Measurements from ENCODE around the gene HERPUD1. TPM values are rescaled to one million over a fixed set of nuclear protein-coding genes. Genes with fewer than 3 reads are reported as not detected.
"Not testable (repeated sequence)": the region's sequence is repeated elsewhere in the genome, so short reads cannot be mapped to it uniquely, and the experiment has no call there.

HERPUD1 gene
- total RNA-seq, 2 experiments from 2014 or later, result 118 to 120 TPM

DNA sequence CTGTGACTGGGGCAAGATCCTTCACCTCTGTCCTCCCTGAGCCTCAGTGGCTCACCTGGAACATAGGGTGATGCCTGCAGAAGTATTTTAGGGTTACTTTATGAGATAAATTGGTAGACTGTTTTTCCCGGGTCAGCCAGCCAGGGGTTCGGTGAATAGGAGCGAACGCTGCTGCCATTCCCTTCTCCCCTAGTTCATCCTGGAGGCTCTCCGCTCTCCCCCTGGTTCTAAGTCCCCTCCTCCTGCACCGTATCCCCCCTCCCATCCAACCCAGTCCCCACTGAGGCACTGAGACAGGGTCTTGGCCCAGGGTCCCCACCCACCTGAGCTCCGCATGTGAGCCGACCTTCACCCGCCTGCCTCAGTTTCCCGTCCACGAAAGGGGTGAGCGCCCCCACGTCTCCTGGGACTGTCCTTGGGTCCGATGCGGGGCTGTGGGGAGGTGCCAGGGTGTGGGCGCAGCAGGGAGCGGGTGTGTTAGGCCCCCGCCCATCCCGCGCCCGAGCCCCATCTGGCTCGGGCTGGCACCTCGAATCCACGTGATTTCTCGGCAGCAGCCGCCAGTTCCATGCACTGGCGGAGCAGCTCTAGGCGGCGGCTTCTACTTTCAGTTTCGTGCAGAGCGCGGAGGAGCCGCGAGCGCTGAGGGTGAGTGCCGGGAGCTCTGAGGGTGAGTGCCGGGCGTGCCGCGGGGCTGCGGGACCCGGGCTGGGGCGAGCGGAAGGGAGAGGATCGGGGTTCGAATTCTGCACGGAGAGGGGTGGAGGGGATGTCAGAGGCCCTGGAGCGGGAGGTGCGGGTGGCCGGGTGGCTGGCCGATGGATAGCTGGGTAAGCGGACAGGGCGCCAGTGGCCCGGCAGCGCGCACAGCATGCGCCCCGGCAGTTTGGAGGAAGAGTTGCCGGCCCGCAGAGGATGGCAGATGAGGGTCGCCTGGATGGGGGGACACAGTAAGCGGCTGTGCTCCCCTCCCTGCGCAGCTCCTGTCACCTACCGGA lies 57.3 kb downstream of the HERPUD1 start, which contains the start of gene NLRC5:
Gene NLRC5, plus strand, starts transcription at position 610 of the 998 bp plus-strand sequence. CDS start 31,156 bp downstream, outside the sequence.
- peaks cover 49% of the 10 kb centered on the region for H3K36me3 Mint-ChIP-seq (ENCODE audit: low read depth)
- H3K4me3 Mint-ChIP-seq, result peak within 1 kb of the TSS; percentile 99

DNA sequence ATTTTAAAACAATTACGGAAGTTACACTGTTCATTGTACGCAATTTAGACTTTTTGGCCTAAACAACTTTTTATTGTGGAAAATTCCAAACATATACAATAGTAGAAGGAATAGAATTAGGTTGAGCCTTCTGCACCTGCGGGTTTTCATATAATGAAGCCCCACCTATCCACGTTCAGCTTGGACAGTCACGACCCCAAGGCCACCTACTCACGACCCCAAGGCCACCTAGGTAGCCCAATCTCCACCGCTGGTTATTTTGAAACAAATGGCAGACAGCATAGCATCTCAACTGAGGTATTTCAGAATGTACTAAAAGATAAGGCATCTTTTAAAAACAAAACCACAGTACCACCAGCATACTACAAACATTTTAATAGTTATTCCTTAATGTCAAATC lies 58.0 kb downstream of the HERPUD1 start:
- CTCF ChIA-PET, result interaction anchor here (0.5 to 4.6 kb wide), 4 partner anchors 18 to 52 kb away, joined by 4 to 32 read pairs (median 8); no protein-coding TSS in a partner anchor
- no peaks in the 10 kb centered on the region for H3K27me3 Mint-ChIP-seq (ENCODE audit: low read depth)
- no peaks in the 10 kb centered on the region for H3K9me3 Mint-ChIP-seq
- no peak for DNase-seq
- intact Hi-C loops (cut with micrococcal nuclease), result loop anchor here (1.0 to 5.0 kb wide), 9 partner anchors 24 to 547 kb away; partner anchors contain the start of genes CCDC102A, HERPUD1, PSME3IP1 and RSPRY1
- peaks cover 43% of the 10 kb centered on the region for H3K36me3 Mint-ChIP-seq (ENCODE audit: low read depth)
- H3K4me1 Mint-ChIP-seq (ENCODE audit: low read depth), result peaks cover 73% of the 10 kb centered on the region
- H3K4me3 Mint-ChIP-seq, result peak overlapping the region; percentile 99
- peak overlapping the region; percentile 100 for H3K27ac Mint-ChIP-seq

More for the DNA sequence above, 57.3 kb downstream of the HERPUD1 start, which contains the start of gene NLRC5:
- DNase-seq, result peak; percentile 95
- intact Hi-C loops (cut with micrococcal nuclease), result loop anchor here (1.0 to 5.0 kb wide), 6 partner anchors 25 to 377 kb away; partner anchors contain the start of genes PSME3IP1 and RSPRY1
- H3K9me3 Mint-ChIP-seq, result no peaks in the 10 kb centered on the region
- H3K4me1 Mint-ChIP-seq (ENCODE audit: low read depth), result peaks cover 73% of the 10 kb centered on the region
- CTCF ChIA-PET, result interaction anchor here (0.6 to 4.6 kb wide), 4 partner anchors 22 to 53 kb away, joined by 3 to 32 read pairs (median 6); no protein-coding TSS in a partner anchor
- no peaks in the 10 kb centered on the region for H3K27me3 Mint-ChIP-seq (ENCODE audit: low read depth)
- peak within 1 kb of the TSS; percentile 100 for H3K27ac Mint-ChIP-seq

DNA sequence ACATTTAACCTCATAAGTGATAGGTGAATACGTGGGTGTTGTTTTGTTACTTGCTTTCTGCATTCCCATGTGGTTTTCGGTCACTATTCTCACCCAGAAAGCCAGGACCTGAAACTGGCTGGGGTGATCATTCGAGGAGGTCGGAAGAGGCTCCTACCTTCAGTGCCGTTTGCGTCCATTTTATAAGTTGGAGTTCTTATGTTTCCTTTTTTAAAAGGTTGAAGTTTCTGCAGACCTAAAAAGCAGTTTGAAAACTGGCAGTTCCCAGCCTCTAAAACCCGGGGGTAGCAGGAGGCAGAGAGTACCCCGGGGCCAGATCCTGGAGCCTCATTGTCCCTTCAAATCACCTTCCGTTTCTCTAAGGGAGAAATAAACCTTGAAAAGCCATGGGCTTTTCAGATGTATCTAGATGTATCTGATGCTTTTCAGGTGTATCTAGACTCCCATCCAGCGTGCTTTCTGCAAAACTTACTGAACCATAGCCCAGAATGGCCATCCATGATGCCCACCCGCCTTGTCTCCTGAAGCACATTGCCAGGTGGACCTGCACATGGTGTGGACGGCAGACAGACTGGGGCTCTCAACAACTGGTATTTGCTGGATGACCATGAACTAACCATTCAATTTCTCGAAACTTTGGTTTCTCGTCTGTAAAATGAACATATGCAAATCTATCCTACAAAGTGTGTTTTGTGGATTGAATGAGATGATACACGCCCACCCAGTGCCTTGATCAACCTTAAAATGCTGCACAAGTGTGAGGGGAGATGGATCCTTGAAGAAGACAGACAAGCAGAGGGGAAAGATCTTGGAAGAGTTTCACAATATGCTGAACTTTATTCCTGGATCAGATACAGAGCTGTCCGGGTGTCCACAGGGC lies 58.7 kb downstream of the HERPUD1 start:
- Mint-ChIP-seq H3K9me3 (no peaks in the 10 kb centered on the region), H3K27ac (peak overlapping the region; percentile 100), H3K27me3 (ENCODE audit: low read depth) (no peaks in the 10 kb centered on the region), H3K4me3 (peak overlapping the region; percentile 99), H3K4me1 (ENCODE audit: low read depth) (peaks cover 73% of the 10 kb centered on the region), H3K36me3 (ENCODE audit: low read depth) (peaks cover 45% of the 10 kb centered on the region)
- DNase-seq, result no peak
- intact Hi-C loops (cut with micrococcal nuclease), result loop anchor here (1.0 to 5.0 kb wide), 4 partner anchors 9 to 547 kb away; partner anchors contain the start of genes CCDC102A and HERPUD1
- CTCF ChIA-PET, result interaction anchor here (0.5 to 4.6 kb wide), 3 partner anchors 17 to 92 kb away, joined by 6 to 32 read pairs (median 6); no protein-coding TSS in a partner anchor

DNA sequence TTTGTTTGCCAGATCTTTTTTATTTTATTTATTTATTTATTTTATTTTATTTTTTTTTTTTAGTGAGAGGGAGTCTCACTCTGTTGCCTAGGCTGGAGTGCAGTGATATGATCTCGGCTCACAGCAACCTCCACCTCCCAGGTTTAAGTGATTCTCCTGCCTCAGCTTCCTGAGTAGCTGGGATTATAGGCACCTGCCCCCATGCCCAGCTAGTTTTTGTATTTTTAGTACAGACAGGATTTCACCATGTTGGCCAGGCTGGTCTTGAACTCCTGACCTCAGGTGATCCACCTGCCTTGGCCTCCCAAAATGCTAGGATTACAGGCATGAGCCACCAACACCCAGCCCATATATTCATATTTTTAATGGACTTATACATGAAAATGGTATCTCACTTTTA lies 60.5 kb downstream of the HERPUD1 start:
- not testable (repeated sequence) for H3K27me3 Mint-ChIP-seq (ENCODE audit: low read depth); H3K9me3 Mint-ChIP-seq; DNase-seq
- Mint-ChIP-seq H3K4me3 (peak overlapping the region; percentile 99), H3K27ac (peak overlapping the region; percentile 100), H3K36me3 (ENCODE audit: low read depth) (peaks cover 52% of the 10 kb centered on the region), H3K4me1 (ENCODE audit: low read depth) (peaks cover 71% of the 10 kb centered on the region)
- CTCF ChIA-PET, result interaction anchor here (1.4 to 2.1 kb wide), 2 partner anchors 28 to 53 kb away, joined by 3 to 5 read pairs; no protein-coding TSS in a partner anchor
- intact Hi-C loops (cut with micrococcal nuclease), result loop anchor here (5.0 kb wide), 1 partner anchor 545 kb away; the partner anchor contains the start of gene CCDC102A

DNA sequence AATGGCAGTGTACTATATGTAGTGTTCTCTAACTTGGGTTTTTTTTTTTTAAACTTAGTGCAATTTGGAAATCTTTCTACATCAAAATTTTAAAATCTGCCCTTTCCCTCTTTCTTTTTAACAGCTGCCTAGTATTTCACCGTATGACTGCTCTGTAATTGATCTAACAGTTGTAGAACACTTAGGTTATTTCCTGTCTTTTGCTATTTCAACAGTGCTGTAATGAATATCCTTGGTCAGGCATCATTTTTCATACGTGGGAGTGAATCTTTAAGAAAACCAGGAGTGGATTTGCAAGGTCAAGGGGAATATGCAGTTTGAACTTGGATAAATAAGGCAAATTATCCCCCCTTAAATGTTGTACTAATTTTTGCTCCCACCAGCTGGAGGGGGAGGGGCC lies 61.3 kb downstream of the HERPUD1 start:
- CTCF ChIA-PET, result interaction anchor here (1.4 to 2.1 kb wide), 2 partner anchors 29 to 52 kb away, joined by 3 to 5 read pairs; no protein-coding TSS in a partner anchor
- no peaks in the 10 kb centered on the region for H3K27me3 Mint-ChIP-seq (ENCODE audit: low read depth)
- no peak for DNase-seq
- H3K9me3 Mint-ChIP-seq, result no peaks in the 10 kb centered on the region
- peak overlapping the region; percentile 76 for H3K27ac Mint-ChIP-seq
- peaks cover 71% of the 10 kb centered on the region for H3K4me1 Mint-ChIP-seq (ENCODE audit: low read depth)
- intact Hi-C loops (cut with micrococcal nuclease), result loop anchor here (1.0 to 5.0 kb wide), 2 partner anchors 21 to 544 kb away; partner anchors contain the start of gene CCDC102A
- peak overlapping the region; percentile 47 for H3K4me3 Mint-ChIP-seq
- peaks cover 47% of the 10 kb centered on the region for H3K36me3 Mint-ChIP-seq (ENCODE audit: low read depth)

DNA sequence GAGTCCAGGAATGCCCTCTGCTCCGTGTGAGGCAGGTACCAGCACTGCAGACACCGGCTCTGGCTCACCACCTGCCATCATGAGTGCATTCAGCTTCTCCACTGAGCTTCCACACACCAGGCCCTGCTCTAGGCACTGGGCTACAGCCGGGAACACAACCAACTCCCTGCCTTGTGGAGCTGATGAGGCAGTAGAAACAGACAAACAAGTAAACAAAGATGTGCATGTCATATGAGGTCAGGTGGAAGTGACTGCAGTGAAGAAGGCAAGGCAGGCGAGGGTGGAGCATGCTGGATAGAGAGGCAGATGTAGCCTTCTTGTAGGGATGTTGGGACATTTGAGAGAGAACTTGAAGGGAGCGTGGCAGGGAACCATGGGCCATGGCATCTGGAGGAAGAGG lies 62.4 kb downstream of the HERPUD1 start:
- no peak for DNase-seq
- intact Hi-C loops (cut with micrococcal nuclease), result loop anchor here (5.0 kb wide), 1 partner anchor 543 kb away; the partner anchor contains the start of gene CCDC102A
- no peaks in the 10 kb centered on the region for H3K9me3 Mint-ChIP-seq
- peak overlapping the region; percentile 17 for H3K4me3 Mint-ChIP-seq
- no peaks in the 10 kb centered on the region for H3K27me3 Mint-ChIP-seq (ENCODE audit: low read depth)
- H3K27ac Mint-ChIP-seq, result peak overlapping the region; percentile 76
- peaks cover 77% of the 10 kb centered on the region for H3K4me1 Mint-ChIP-seq (ENCODE audit: low read depth)
- CTCF ChIA-PET, result no interaction called here
- peaks cover 41% of the 10 kb centered on the region for H3K36me3 Mint-ChIP-seq (ENCODE audit: low read depth)

Small RNA genes lying within 50 kb of the gene (microRNA-seq; reads per million reads assigned to microRNA genes)
- gene MIR6863 (ENCODE audit: borderline microRNAs expressed, borderline replicate concordance), result not detected

Other genes starting within 250 kb of the HERPUD1 start
- 10 to 100 TPM; 49.9 to 57.9 TPM for gene MT1X, start 249.7 kb upstream of the HERPUD1 start, total RNA-seq
- gene NUP93, start 202.0 kb upstream of the HERPUD1 start, total RNA-seq, result 100 to 1,000 TPM; 161 to 172 TPM
- not detected for gene SLC12A3, start 66.9 kb upstream of the HERPUD1 start, total RNA-seq
- not detected for gene CETP, start 29.8 kb downstream of the HERPUD1 start, total RNA-seq
- 100 to 1,000 TPM; 104 to 119 TPM for gene NLRC5, start 57.4 kb downstream of the HERPUD1 start, total RNA-seq
- 1 to 10 TPM; 5.1 TPM for gene CPNE2, start 160.4 kb downstream of the HERPUD1 start, total RNA-seq

All from activated naive CD4-positive, alpha-beta T cell treated with anti-CD3 and anti-CD28 coated beads for 36 hours (primary cell).